Measurements from ENCODE around the gene ATP9A. TPM values are rescaled to one million over a fixed set of nuclear protein-coding genes. Genes with fewer than 3 reads are reported as not detected.
"Not testable (repeated sequence)": the region's sequence is repeated elsewhere in the genome, so short reads cannot be mapped to it uniquely, and the experiment has no call there.

ATP9A gene
- polyA plus RNA-seq, 1 donor from 2014 or later: 0.20 TPM

GRCh38 chr20:51733070-51733469 is 35.1 kb downstream of the ATP9A start:
- H3K9me3 Mint-ChIP-seq: no peaks in the 10 kb centered on the region
- no peak overlapping the region for H3K27ac Mint-ChIP-seq
- H3K4me1 Mint-ChIP-seq: no peaks in the 10 kb centered on the region
- no peak overlapping the region for H3K4me3 Mint-ChIP-seq
- H3K27me3 Mint-ChIP-seq: no peaks in the 10 kb centered on the region
- H3K36me3 Mint-ChIP-seq: peaks cover 2% of the 10 kb centered on the region

GRCh38 chr20:51732096-51732791 is 35.9 kb downstream of the ATP9A start:
- no peaks in the 10 kb centered on the region for H3K4me1 Mint-ChIP-seq
- H3K4me3 Mint-ChIP-seq: no peak overlapping the region
- peaks cover 2% of the 10 kb centered on the region for H3K36me3 Mint-ChIP-seq
- H3K27me3 Mint-ChIP-seq: no peaks in the 10 kb centered on the region
- H3K27ac Mint-ChIP-seq: no peak overlapping the region
- no peaks in the 10 kb centered on the region for H3K9me3 Mint-ChIP-seq

GRCh38 chr20:51731731-51732095 is 36.5 kb downstream of the ATP9A start:
- H3K9me3 Mint-ChIP-seq: no peaks in the 10 kb centered on the region
- H3K27me3 Mint-ChIP-seq: no peaks in the 10 kb centered on the region
- no peak overlapping the region for H3K4me3 Mint-ChIP-seq
- H3K36me3 Mint-ChIP-seq: peaks cover 2% of the 10 kb centered on the region
- H3K27ac Mint-ChIP-seq: no peak overlapping the region
- H3K4me1 Mint-ChIP-seq: no peaks in the 10 kb centered on the region

GRCh38 chr20:51729771-51730170 is 38.4 kb downstream of the ATP9A start:
- Mint-ChIP-seq H3K4me3 (no peak overlapping the region), H3K27ac (no peak overlapping the region), H3K27me3 (no peaks in the 10 kb centered on the region), H3K36me3 (no peaks in the 10 kb centered on the region), H3K4me1 (peaks cover 0 to 1% (median 0%) of the 10 kb centered on the region in 3 donors), H3K9me3 (no peaks in the 10 kb centered on the region)

- Mint-ChIP-seq H3K4me3 (no peak overlapping the region), H3K4me1 (peaks cover 0 to 1% (median 0%) of the 10 kb centered on the region in 3 donors), H3K9me3 (no peaks in the 10 kb centered on the region), H3K27me3 (no peaks in the 10 kb centered on the region), H3K36me3 (no peaks in the 10 kb centered on the region), H3K27ac (no peak overlapping the region)
Measured at GRCh38 chr20:51728737-51729136, 39.5 kb downstream of the ATP9A start.

GRCh38 chr20:51727872-51728271 is 40.3 kb downstream of the ATP9A start:
- Mint-ChIP-seq H3K27me3 (no peaks in the 10 kb centered on the region), H3K36me3 (no peaks in the 10 kb centered on the region), H3K4me1 (peaks cover 0 to 1% (median 0%) of the 10 kb centered on the region in 3 donors), H3K27ac (no peak overlapping the region), H3K4me3 (no peak overlapping the region), H3K9me3 (peaks cover 0 to 3% (median 0%) of the 10 kb centered on the region in 3 donors)

- no peak overlapping the region for H3K4me3 Mint-ChIP-seq
- H3K27ac Mint-ChIP-seq: no peak overlapping the region
- H3K4me1 Mint-ChIP-seq: peaks cover 0 to 1% (median 0%) of the 10 kb centered on the region in 3 donors
- peaks cover 0 to 4% (median 0%) of the 10 kb centered on the region in 3 donors for H3K9me3 Mint-ChIP-seq
- no peaks in the 10 kb centered on the region for H3K36me3 Mint-ChIP-seq
- peaks cover 4% of the 10 kb centered on the region for H3K27me3 Mint-ChIP-seq
Measured at GRCh38 chr20:51725584-51726176, 42.5 kb downstream of the ATP9A start.

GRCh38 chr20:51723026-51723425 is 45.2 kb downstream of the ATP9A start:
- not testable (repeated sequence) for H3K9me3 Mint-ChIP-seq, H3K4me3 Mint-ChIP-seq

GRCh38 chr20:51722246-51722645 is 45.9 kb downstream of the ATP9A start:
- not testable (repeated sequence) for H3K4me3 Mint-ChIP-seq, H3K27me3 Mint-ChIP-seq, H3K27ac Mint-ChIP-seq, H3K36me3 Mint-ChIP-seq, H3K4me1 Mint-ChIP-seq, H3K9me3 Mint-ChIP-seq

More at GRCh38 chr20:51723026-51723425, 45.2 kb downstream of the ATP9A start:
- not testable (repeated sequence) for H3K4me1 Mint-ChIP-seq, H3K36me3 Mint-ChIP-seq, H3K27me3 Mint-ChIP-seq, H3K27ac Mint-ChIP-seq

- peaks cover 0 to 4% (median 0%) of the 10 kb centered on the region in 3 donors for H3K9me3 Mint-ChIP-seq
- H3K27ac Mint-ChIP-seq: no peak overlapping the region
- H3K4me3 Mint-ChIP-seq: no peak overlapping the region
- peaks cover 0 to 1% (median 0%) of the 10 kb centered on the region in 3 donors for H3K4me1 Mint-ChIP-seq
- no peaks in the 10 kb centered on the region for H3K36me3 Mint-ChIP-seq
- H3K27me3 Mint-ChIP-seq: peaks cover 6% of the 10 kb centered on the region
Measured at GRCh38 chr20:51720854-51721253, 47.3 kb downstream of the ATP9A start.

- no peak overlapping the region for H3K4me3 Mint-ChIP-seq
- peaks cover 0 to 4% (median 0%) of the 10 kb centered on the region in 3 donors for H3K9me3 Mint-ChIP-seq
- no peak overlapping the region for H3K27ac Mint-ChIP-seq
- no peaks in the 10 kb centered on the region for H3K36me3 Mint-ChIP-seq
- no peaks in the 10 kb centered on the region for H3K4me1 Mint-ChIP-seq
- peaks cover 6% of the 10 kb centered on the region for H3K27me3 Mint-ChIP-seq
Measured at GRCh38 chr20:51720384-51720783, 47.8 kb downstream of the ATP9A start.

GRCh38 chr20:51715856-51716185 is 52.4 kb downstream of the ATP9A start:
- H3K27ac Mint-ChIP-seq: no peak overlapping the region
- H3K36me3 Mint-ChIP-seq: no peaks in the 10 kb centered on the region
- H3K4me1 Mint-ChIP-seq: no peaks in the 10 kb centered on the region
- peaks cover 12% of the 10 kb centered on the region for H3K27me3 Mint-ChIP-seq
- no peaks in the 10 kb centered on the region for H3K9me3 Mint-ChIP-seq
- H3K4me3 Mint-ChIP-seq: no peak overlapping the region

- Mint-ChIP-seq H3K4me1 (no peaks in the 10 kb centered on the region), H3K27ac (no peak overlapping the region), H3K27me3 (peaks cover 15% of the 10 kb centered on the region), H3K36me3 (no peaks in the 10 kb centered on the region), H3K4me3 (no peak overlapping the region), H3K9me3 (no peaks in the 10 kb centered on the region)
Measured at GRCh38 chr20:51715163-51715855, 52.9 kb downstream of the ATP9A start.

- H3K4me1 Mint-ChIP-seq: no peaks in the 10 kb centered on the region
- H3K4me3 Mint-ChIP-seq: no peak overlapping the region
- peaks cover 18% of the 10 kb centered on the region for H3K27me3 Mint-ChIP-seq
- H3K36me3 Mint-ChIP-seq: no peaks in the 10 kb centered on the region
- H3K27ac Mint-ChIP-seq: no peak overlapping the region
- no peaks in the 10 kb centered on the region for H3K9me3 Mint-ChIP-seq
Measured at GRCh38 chr20:51713213-51713598, 55.0 kb downstream of the ATP9A start.

- Mint-ChIP-seq H3K27me3 (peaks cover 20% of the 10 kb centered on the region), H3K4me1 (no peaks in the 10 kb centered on the region), H3K9me3 (no peaks in the 10 kb centered on the region), H3K4me3 (no peak overlapping the region), H3K27ac (no peak overlapping the region), H3K36me3 (no peaks in the 10 kb centered on the region)
Measured at GRCh38 chr20:51712501-51713212, 55.5 kb downstream of the ATP9A start.
